Ascending aorta (tissue), 2 donors: ENCODE data around the gene CHCHD2. TPM values are rescaled to one million over a fixed set of nuclear protein-coding genes. Genes with fewer than 3 reads are reported as not detected.
"Not testable (repeated sequence)": the region's sequence is repeated elsewhere in the genome, so short reads cannot be mapped to it uniquely, and the experiment has no call there.

ENCODE experiments used
- DNase-seq, 2 donors: peaks; one replicate each; pipeline ENCODE4 v3.0.0-alpha.2; 2019; ENCODE audit warnings: low spot score in 2 of 2
- H3K27ac ChIP-seq, 2 donors: fragments of 200-600 bp; sonication (generic); one replicate each; pipeline ENCODE4 v1.5.1; 2016 to 2017; ENCODE audit warnings: mild to moderate bottlenecking in 1 of 2
- H3K27me3 ChIP-seq: fragments of 200-600 bp; sonication (generic); one replicate; pipeline ENCODE4 v1.5.1; 2017
- H3K36me3 ChIP-seq, 2 donors: fragments of 200-600 bp; sonication (generic); one replicate each; pipeline ENCODE4 v1.5.1; 2016
- H3K4me1 ChIP-seq, 2 donors: fragments of 200-600 bp; sonication (generic); one replicate each; pipeline ENCODE4 v1.5.1; 2016 to 2017; ENCODE audit warnings: mild to moderate bottlenecking in 1 of 2
- H3K4me3 ChIP-seq, 2 donors: fragments of 200-600 bp; sonication (generic); one replicate each; pipeline ENCODE4 v1.5.1; 2016 to 2017; ENCODE audit warnings: mild to moderate bottlenecking in 1 of 2
- H3K9me3 ChIP-seq, 2 donors: fragments of 200-600 bp; sonication (generic); one replicate each; pipeline ENCODE4 v1.5.1; 2016
- intact Hi-C: fragments of 100-400 bp; cut with DNase I; formaldehyde crosslinking; loops from one replicate; pipeline ENCODE4 v1.15.1; 2023
- total RNA-seq: library from RNA; depleted of rRNA; stranded (reverse); fragments of >200 nt; gene quantifications from one replicate; pipeline ENCODE4 v1.1.0, GENCODE V29; 2016
- TF ChIP-seq, protein P1 (sequence below), 3 experiments: fragments of 200-600 bp in 2 of 3; fragments of 450-650 bp in 1 of 3; sonication (generic) in 2 of 3; IDR thresholded peaks; one replicate each; pipeline ENCODE4 v1.5.1; 2016 to 2019; ENCODE audit warnings: antibody characterized with exemption in 3 of 3, mild to moderate bottlenecking in 1 of 3, moderate library complexity in 1 of 3

CHCHD2 gene
- total RNA-seq, 1 donor from 2014 or later, result 323 TPM

- Histone ChIP-seq H3K4me3 (no peak overlapping the region), H3K4me1 (peaks cover 3 to 23% of the 10 kb centered on the region in 2 donors), H3K27ac (peak overlapping the region; percentile 77 to 78), H3K36me3 (peaks cover 4 to 5% of the 10 kb centered on the region in 2 donors), H3K9me3 (no peaks in the 10 kb centered on the region), H3K27me3 (no peaks in the 10 kb centered on the region)
- intact Hi-C loops, result no loop called here
- DNase-seq, result peak in 1 of 2 donors; percentile 89
- TF ChIP-seq, protein P1, sequence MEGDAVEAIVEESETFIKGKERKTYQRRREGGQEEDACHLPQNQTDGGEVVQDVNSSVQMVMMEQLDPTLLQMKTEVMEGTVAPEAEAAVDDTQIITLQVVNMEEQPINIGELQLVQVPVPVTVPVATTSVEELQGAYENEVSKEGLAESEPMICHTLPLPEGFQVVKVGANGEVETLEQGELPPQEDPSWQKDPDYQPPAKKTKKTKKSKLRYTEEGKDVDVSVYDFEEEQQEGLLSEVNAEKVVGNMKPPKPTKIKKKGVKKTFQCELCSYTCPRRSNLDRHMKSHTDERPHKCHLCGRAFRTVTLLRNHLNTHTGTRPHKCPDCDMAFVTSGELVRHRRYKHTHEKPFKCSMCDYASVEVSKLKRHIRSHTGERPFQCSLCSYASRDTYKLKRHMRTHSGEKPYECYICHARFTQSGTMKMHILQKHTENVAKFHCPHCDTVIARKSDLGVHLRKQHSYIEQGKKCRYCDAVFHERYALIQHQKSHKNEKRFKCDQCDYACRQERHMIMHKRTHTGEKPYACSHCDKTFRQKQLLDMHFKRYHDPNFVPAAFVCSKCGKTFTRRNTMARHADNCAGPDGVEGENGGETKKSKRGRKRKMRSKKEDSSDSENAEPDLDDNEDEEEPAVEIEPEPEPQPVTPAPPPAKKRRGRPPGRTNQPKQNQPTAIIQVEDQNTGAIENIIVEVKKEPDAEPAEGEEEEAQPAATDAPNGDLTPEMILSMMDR (IDR thresholded peaks at IDR 0.05), result peak; percentile 70 to 85 (median 72)
Observed at GRCh38 chr7:56079450-56080185, 26.7 kb downstream of the CHCHD2 start.

DNA sequence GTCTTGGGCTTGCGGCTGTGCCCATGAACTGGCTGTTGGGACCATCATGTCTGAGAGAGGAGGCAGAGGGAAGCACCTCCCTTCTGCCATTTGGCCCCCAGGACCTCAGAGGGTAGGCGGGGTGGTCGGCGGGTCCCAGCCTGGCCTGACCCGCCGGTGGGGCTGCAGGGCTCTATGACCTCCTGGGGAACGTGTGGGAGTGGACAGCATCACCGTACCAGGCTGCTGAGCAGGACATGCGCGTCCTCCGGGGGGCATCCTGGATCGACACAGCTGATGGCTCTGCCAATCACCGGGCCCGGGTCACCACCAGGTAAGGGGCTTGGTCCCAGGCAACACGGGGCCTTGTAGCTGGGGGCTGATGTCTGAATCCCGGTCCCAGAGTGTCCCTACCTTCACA, 28.1 kb downstream of the CHCHD2 start:
- peak overlapping the region; percentile 77 to 78 for H3K27ac ChIP-seq
- DNase-seq, result no peak

DNA sequence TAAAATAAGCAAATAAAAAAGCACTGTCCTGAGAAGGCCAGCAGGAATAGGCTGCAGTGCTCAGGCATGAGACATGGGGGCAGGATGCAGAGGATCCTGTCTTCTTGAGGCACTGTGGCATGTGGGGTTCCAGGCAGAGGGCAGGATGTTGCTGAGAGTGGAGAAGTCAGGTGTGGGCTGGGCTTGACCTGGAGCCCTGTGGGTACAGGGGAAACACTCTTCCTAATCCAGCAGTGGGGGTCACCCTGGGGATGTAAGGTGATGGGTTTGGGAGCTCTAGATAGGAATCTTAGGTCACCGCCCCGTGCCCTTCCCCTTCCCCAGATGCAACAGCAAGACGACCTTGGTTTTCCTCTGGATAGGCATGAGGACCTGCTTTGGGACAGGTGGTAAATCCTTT, 28.6 kb downstream of the CHCHD2 start:
- Histone ChIP-seq H3K36me3 (peaks cover 8 to 9% of the 10 kb centered on the region in 2 donors), H3K4me1 (peaks cover 3 to 23% of the 10 kb centered on the region in 2 donors), H3K27me3 (no peaks in the 10 kb centered on the region), H3K9me3 (no peaks in the 10 kb centered on the region), H3K27ac (peak overlapping the region in 1 of 2 donors; percentile 77), H3K4me3 (no peak overlapping the region)
- intact Hi-C loops, result no loop called here
- no peak for DNase-seq
- TF ChIP-seq, protein P1 (IDR thresholded peaks at IDR 0.05), result no peak

More for the DNA sequence above, 28.1 kb downstream of the CHCHD2 start:
- peaks cover 3 to 23% of the 10 kb centered on the region in 2 donors for H3K4me1 ChIP-seq
- H3K4me3 ChIP-seq, result no peak overlapping the region
- intact Hi-C loops, result no loop called here
- H3K27me3 ChIP-seq, result no peaks in the 10 kb centered on the region
- H3K36me3 ChIP-seq, result peaks cover 4 to 9% of the 10 kb centered on the region in 2 donors
- no peaks in the 10 kb centered on the region for H3K9me3 ChIP-seq
- TF ChIP-seq, protein P1 (IDR thresholded peaks at IDR 0.05), result no peak

GRCh38 chr7:56074371-56074791, 31.9 kb downstream of the CHCHD2 start:
- intact Hi-C loops, result loop anchor here (1.0 to 2.0 kb wide), 3 partner anchors 69 to 433 kb away; partner anchors contain the start of gene NIPSNAP2
- H3K4me1 ChIP-seq, result peaks cover 3 to 10% of the 10 kb centered on the region in 2 donors
- TF ChIP-seq, protein P1 (IDR thresholded peaks at IDR 0.05), result peak; percentile 84 to 92 (median 85)
- DNase-seq, result peak; percentile 49 to 95
- peak overlapping the region; percentile 49 to 67 for H3K27ac ChIP-seq
- no peak overlapping the region for H3K4me3 ChIP-seq
- no peaks in the 10 kb centered on the region for H3K27me3 ChIP-seq
- peaks cover 25 to 29% of the 10 kb centered on the region in 2 donors for H3K36me3 ChIP-seq
- no peaks in the 10 kb centered on the region for H3K9me3 ChIP-seq

- DNase-seq, intact Hi-C loops, H3K27me3 ChIP-seq, H3K9me3 ChIP-seq, H3K27ac ChIP-seq, H3K4me1 ChIP-seq, H3K4me3 ChIP-seq: not testable (repeated sequence)
- H3K36me3 ChIP-seq, result peaks cover 24 to 38% of the 10 kb centered on the region in 2 donors
Observed at GRCh38 chr7:56066376-56066775, 39.9 kb downstream of the CHCHD2 start.
